ENCODE data around the gene SH3GLB1. TPM values are rescaled to one million over a fixed set of nuclear protein-coding genes. Genes with fewer than 3 reads are reported as not detected.

The SH3GLB1 gene
- total and polyA plus RNA-seq, 9 of the 15 experiments (the other 6 are each of a cell fraction or from before 2014, with no cell fraction given): 8.6 to 34.2 (median 24.2) TPM

GRCh38 chr1:86704458-86704971 is at the start of gene SH3GLB1 (continued):
- no peak for TF ChIP-seq MGA (IDR thresholded peaks at IDR 0.05)
- TF ChIP-seq POLR2AphosphoS5 (IDR thresholded peaks at IDR 0.05; ENCODE audit: control insufficient read depth, insufficient read depth, low read depth, low read length): peak; percentile 46
- no peak for TF ChIP-seq HNRNPH1 (optimal IDR thresholded peaks at IDR 0.05; ENCODE audit: low read depth, low read length)
- no peak for TF ChIP-seq COPS2 (conservative IDR thresholded peaks at IDR 0.05)
- TF ChIP-seq CTCF (IDR thresholded peaks at IDR 0.05 in 2 of 3, conservative IDR thresholded peaks at IDR 0.05 in 1 of 3; ENCODE audit: insufficient read depth in 2 of 3, low read depth in 1 of 3, low read length in 3 of 3): peak; percentile 88 to 90 (median 89)
- TF ChIP-seq TBP (optimal IDR thresholded peaks at IDR 0.05; ENCODE audit: low read depth, low read length): peak; percentile 77
- no peak for TF ChIP-seq ZNF398 (CRISPR knock-in tag; IDR thresholded peaks at IDR 0.05)
- no peak for TF ChIP-seq ZBTB43 (CRISPR knock-in tag; IDR thresholded peaks at IDR 0.05)

Data from K562 (cell line).